Measurements from ENCODE around the gene DAPK2.

DNA sequence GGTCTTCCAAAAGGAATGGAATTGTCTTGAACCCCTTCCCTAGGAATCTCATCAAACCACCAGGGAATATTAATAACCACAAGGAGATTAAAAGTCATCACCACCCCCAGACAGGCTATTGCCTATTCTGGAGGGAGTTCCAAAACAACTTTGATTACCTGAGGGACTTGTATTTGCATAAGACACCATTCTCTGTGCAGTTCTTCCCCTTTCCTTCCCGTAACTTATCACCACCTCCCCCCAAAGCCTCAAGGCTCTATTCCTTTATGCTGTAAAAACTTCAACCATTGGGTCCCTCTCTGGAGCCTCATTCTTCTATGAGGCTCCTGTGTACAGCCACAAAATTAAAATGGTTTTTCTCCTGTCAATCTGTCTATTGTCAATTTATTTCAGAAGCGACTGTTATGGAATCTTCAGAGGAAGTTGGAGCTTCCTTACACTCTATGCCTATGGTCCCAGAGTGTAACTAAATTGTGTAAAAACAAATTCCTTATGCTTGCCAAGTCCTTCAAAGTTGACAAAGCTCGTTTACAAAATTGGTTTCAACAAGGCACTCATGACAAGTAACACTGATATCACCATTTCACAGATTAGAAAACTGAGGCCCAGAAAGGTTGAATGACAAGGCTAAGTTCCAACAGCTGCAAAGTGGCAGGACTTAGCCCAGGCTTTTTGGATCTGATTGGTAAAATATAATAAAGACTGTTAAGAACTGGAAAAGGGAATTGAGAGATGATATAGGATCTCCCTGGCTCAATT lies 144.2 kb downstream of the DAPK2 start:
- TF ChIP-seq, protein P1, sequence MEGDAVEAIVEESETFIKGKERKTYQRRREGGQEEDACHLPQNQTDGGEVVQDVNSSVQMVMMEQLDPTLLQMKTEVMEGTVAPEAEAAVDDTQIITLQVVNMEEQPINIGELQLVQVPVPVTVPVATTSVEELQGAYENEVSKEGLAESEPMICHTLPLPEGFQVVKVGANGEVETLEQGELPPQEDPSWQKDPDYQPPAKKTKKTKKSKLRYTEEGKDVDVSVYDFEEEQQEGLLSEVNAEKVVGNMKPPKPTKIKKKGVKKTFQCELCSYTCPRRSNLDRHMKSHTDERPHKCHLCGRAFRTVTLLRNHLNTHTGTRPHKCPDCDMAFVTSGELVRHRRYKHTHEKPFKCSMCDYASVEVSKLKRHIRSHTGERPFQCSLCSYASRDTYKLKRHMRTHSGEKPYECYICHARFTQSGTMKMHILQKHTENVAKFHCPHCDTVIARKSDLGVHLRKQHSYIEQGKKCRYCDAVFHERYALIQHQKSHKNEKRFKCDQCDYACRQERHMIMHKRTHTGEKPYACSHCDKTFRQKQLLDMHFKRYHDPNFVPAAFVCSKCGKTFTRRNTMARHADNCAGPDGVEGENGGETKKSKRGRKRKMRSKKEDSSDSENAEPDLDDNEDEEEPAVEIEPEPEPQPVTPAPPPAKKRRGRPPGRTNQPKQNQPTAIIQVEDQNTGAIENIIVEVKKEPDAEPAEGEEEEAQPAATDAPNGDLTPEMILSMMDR (IDR thresholded peaks at IDR 0.05), result no peak
- TF ChIP-seq ZFX (IDR thresholded peaks at IDR 0.05; ENCODE audit: borderline replicate concordance), result no peak

Data from 22Rv1 (cell line).